Karpas-422 (cell line): ENCODE results near the gene YEATS4. TPM values are rescaled to one million over a fixed set of nuclear protein-coding genes. Genes with fewer than 3 reads are reported as not detected.

Source experiments
- DNase-seq: peaks from one replicate; pipeline ENCODE4 v3.0.0-alpha.2; 2015
- H2AFZ ChIP-seq: fragments of 200-600 bp; sonication (generic); 2 replicates; pipeline ENCODE4 v1.6.1; 2014; ENCODE audit warnings: antibody characterized with exemption, low read length, mixed read lengths
- H3K27ac ChIP-seq: fragments of 200-600 bp; sonication (generic); 2 replicates; pipeline ENCODE4 v1.5.1; 2014; ENCODE audit warnings: mild to moderate bottlenecking, low read length, moderate library complexity
- H3K27me3 ChIP-seq: fragments of 200-600 bp; sonication (generic); 2 replicates; pipeline ENCODE4 v1.6.1; 2014; ENCODE audit warnings: low read length, mixed read lengths
- H3K36me3 ChIP-seq: fragments of 200-600 bp; sonication (generic); 2 replicates; pipeline ENCODE4 v1.6.1; 2014; ENCODE audit warnings: low read length, mixed read lengths; ENCODE audit not compliant: insufficient read depth
- H3K4me1 ChIP-seq: fragments of 200-600 bp; sonication (generic); 2 replicates; pipeline ENCODE4 v1.6.1; 2014; ENCODE audit warnings: mild to moderate bottlenecking, low read length, mixed read lengths
- H3K4me2 ChIP-seq: fragments of 200-600 bp; sonication (generic); 2 replicates; pipeline ENCODE4 v1.6.1; 2014; ENCODE audit warnings: low read length, low read depth, mild to moderate bottlenecking; ENCODE audit not compliant: poor library complexity, severe bottlenecking
- H3K4me3 ChIP-seq: fragments of 200-600 bp; sonication (generic); 2 replicates; pipeline ENCODE4 v1.5.1; 2014; ENCODE audit warnings: mild to moderate bottlenecking, antibody characterized with exemption, low read length, mixed read lengths
- H3K79me2 ChIP-seq: fragments of 200-600 bp; sonication (generic); 2 replicates; pipeline ENCODE4 v1.6.1; 2014; ENCODE audit warnings: mild to moderate bottlenecking, low read length, mixed read lengths
- H3K9ac ChIP-seq: fragments of 200-600 bp; sonication (generic); 2 replicates; pipeline ENCODE4 v1.6.0; 2014; ENCODE audit warnings: low read length
- H3K9me2 ChIP-seq: fragments of 200-600 bp; sonication (generic), shearing (Covaris generic); replicated peaks from 2 replicates; pipeline ENCODE4 v1.6.0; 2014; ENCODE audit warnings: mild to moderate bottlenecking, low read length, moderate library complexity; ENCODE audit not compliant: insufficient read depth
- H3K9me3 ChIP-seq: fragments of 300-700, 200-600 bp; sonication (generic); 2 replicates; pipeline ENCODE4 v1.6.1; 2014; ENCODE audit warnings: low read length, mixed read lengths
- H4K20me1 ChIP-seq: fragments of 200-600 bp; sonication (generic); 2 replicates; pipeline ENCODE4 v1.6.1; 2014; ENCODE audit warnings: mild to moderate bottlenecking, antibody characterized with exemption, low read length, low read depth; ENCODE audit not compliant: insufficient read depth
- total RNA-seq: library from RNA; depleted of rRNA; stranded (reverse); fragments of >200 nt; shearing (Covaris generic); gene quantifications from 2 replicates; pipeline ENCODE4 v1.2.3, GENCODE V29; 2014; ENCODE audit warnings: low replicate concordance

YEATS4 gene
- total RNA-seq, 1 experiment from 2014 or later, result 70.6 TPM

GRCh38 chr12:69345742-69346141, 13.8 kb upstream of the YEATS4 start:
- H2AFZ ChIP-seq, result no peak overlapping the region
- H3K4me1 ChIP-seq, result no peaks in the 10 kb centered on the region; the same call in 1 of the 2 replicates
- H3K9ac ChIP-seq, result no peak overlapping the region
- no peaks in the 10 kb centered on the region for H3K9me3 ChIP-seq
- H3K36me3 ChIP-seq, result no peaks in the 10 kb centered on the region
- no peak for DNase-seq
- no peaks in the 10 kb centered on the region for H3K79me2 ChIP-seq
- no peaks in the 10 kb centered on the region for H3K27me3 ChIP-seq
- no peaks in the 10 kb centered on the region for H3K9me2 ChIP-seq
- no peak overlapping the region for H3K4me2 ChIP-seq
- no peak overlapping the region for H3K27ac ChIP-seq
- H3K4me3 ChIP-seq, result no peak overlapping the region
- H4K20me1 ChIP-seq, result no peaks in the 10 kb centered on the region

DNA sequence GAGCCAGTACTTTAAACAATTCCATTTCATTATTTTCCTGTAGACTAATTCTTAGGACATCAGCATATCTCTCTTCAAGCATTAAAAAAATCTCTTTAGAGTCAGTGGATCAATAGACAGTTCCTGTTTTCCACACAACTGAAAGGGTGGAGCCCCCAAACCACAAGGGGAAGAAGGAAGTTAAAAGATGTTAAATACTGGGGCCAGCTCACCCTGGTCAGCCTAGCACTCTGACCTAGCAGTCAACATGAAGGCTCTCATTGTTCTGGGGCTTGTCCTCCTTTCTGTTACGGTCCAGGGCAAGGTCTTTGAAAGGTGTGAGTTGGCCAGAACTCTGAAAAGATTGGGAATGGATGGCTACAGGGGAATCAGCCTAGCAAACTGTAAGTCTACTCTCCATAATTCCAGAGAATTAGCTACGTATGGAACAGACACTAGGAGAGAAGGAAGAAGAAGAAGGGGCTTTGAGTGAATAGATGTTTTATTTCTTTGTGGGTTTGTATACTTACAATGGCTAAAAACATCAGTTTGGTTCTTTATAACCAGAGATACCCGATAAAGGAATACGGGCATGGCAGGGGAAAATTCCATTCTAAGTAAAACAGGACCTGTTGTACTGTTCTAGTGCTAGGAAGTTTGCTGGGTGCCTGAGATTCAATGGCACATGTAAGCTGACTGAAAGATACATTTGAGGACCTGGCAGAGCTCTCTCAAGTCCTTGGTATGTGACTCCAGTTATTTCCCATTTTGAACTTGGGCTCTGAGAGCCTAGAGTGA, 11.2 kb upstream of the YEATS4 start, which contains the start of gene LYZ:
Gene LYZ, plus strand, starts transcription at position 220 of the 777 bp plus-strand sequence. Its CDS starts 28 bp downstream, at position 248.
- no peaks in the 10 kb centered on the region for H4K20me1 ChIP-seq
- no peaks in the 10 kb centered on the region for H3K27me3 ChIP-seq
- no peak for DNase-seq
- no peaks in the 10 kb centered on the region; the same call in 1 of the 2 replicates for H3K4me1 ChIP-seq
- H3K9me2 ChIP-seq, result no peaks in the 10 kb centered on the region
- no peaks in the 10 kb centered on the region for H3K79me2 ChIP-seq
- no peak within 1 kb of the TSS for H3K4me2 ChIP-seq
- H3K36me3 ChIP-seq, result no peaks in the 10 kb centered on the region
- H3K9ac ChIP-seq, result no peak within 1 kb of the TSS
- no peak within 1 kb of the TSS for H3K4me3 ChIP-seq
- no peak within 1 kb of the TSS for H2AFZ ChIP-seq
- no peaks in the 10 kb centered on the region for H3K9me3 ChIP-seq
- H3K27ac ChIP-seq, result no peak within 1 kb of the TSS

DNA sequence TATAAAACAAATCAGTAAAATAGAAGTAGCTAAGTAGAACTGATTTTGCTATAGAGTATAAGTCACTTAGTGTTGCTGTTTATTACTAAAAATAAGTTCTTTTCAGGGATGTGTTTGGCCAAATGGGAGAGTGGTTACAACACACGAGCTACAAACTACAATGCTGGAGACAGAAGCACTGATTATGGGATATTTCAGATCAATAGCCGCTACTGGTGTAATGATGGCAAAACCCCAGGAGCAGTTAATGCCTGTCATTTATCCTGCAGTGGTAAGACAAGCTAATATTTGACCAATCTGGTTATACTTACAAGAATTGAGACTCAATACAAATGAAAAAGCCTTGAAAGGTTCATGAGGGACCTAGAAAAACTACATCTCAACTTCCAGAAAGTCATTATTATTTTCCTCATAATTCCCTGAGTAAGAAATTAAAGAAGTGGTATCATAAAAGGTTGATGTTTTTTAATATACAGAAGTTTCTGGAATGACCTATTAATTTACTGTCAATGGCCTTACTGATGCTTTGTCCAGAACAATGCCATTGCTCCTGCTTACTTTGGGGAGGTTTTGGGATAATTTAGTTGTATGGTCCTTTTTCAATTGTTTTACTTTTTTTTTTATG, 9.4 kb upstream of the YEATS4 start:
- Histone ChIP-seq H3K36me3 (no peaks in the 10 kb centered on the region), H4K20me1 (no peaks in the 10 kb centered on the region), H3K4me1 (no peaks in the 10 kb centered on the region), H3K4me2 (no peak overlapping the region), H3K27me3 (no peaks in the 10 kb centered on the region), H3K4me3 (no peak overlapping the region), H3K27ac (no peak overlapping the region), H3K9ac (no peak overlapping the region), H3K9me3 (no peaks in the 10 kb centered on the region), H3K79me2 (no peaks in the 10 kb centered on the region), H2AFZ (no peak overlapping the region), H3K9me2 (no peaks in the 10 kb centered on the region)
- no peak for DNase-seq

- Histone ChIP-seq H3K4me1 (no peaks in the 10 kb centered on the region), H2AFZ (no peak overlapping the region), H3K4me3 (no peak overlapping the region), H3K9me3 (no peaks in the 10 kb centered on the region), H3K79me2 (no peaks in the 10 kb centered on the region), H3K9ac (no peak overlapping the region), H4K20me1 (no peaks in the 10 kb centered on the region), H3K9me2 (no peaks in the 10 kb centered on the region), H3K36me3 (no peaks in the 10 kb centered on the region), H3K4me2 (no peak overlapping the region), H3K27me3 (no peaks in the 10 kb centered on the region), H3K27ac (no peak overlapping the region)
- DNase-seq, result no peak
These were observed 8.8 kb upstream of the YEATS4 start for GRCh38 chr12:69350777-69351176.

DNA sequence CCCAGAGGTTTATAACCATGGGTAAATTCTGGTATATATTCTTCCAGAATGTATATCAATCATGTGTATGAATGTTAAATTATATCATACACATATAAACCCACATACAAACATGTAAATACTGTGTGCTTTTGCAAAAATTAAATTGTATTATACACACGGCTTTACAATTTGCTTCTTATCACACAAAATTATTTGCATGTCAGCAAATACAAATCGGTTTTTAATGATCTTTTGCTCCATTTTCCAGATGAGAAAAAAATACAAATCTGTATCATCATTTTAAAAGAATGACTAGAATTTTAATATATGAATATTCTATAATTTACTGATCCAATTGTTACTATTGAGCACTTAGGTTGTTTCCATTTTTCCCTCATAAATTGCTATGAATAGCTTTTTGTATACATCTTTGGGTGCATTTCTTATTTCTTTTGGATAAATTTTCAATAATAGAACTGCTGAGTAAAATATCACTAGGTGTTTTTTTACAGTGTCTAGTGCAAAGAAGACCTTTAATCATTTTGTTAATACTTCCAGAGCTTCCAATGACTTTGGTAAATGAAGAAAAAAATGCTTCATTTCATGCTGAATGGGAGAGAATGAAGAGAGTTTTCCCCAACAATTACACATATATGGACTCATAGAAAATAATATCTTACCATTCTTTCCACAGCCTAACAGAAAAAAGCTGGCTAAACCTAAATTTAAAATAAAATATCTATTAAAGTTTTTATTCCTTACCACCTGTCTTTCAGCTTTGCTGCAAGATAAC, 7.9 kb upstream of the YEATS4 start:
- no peaks in the 10 kb centered on the region for H3K27me3 ChIP-seq
- no peak overlapping the region for H3K4me2 ChIP-seq
- no peaks in the 10 kb centered on the region for H3K4me1 ChIP-seq
- H3K4me3 ChIP-seq, result no peak overlapping the region
- H3K9me2 ChIP-seq, result no peaks in the 10 kb centered on the region
- H3K9me3 ChIP-seq, result no peaks in the 10 kb centered on the region
- no peak for DNase-seq
- H2AFZ ChIP-seq, result no peak overlapping the region
- H4K20me1 ChIP-seq, result no peaks in the 10 kb centered on the region
- H3K27ac ChIP-seq, result no peak overlapping the region
- H3K9ac ChIP-seq, result no peak overlapping the region
- H3K36me3 ChIP-seq, result no peaks in the 10 kb centered on the region
- H3K79me2 ChIP-seq, result no peaks in the 10 kb centered on the region

DNA sequence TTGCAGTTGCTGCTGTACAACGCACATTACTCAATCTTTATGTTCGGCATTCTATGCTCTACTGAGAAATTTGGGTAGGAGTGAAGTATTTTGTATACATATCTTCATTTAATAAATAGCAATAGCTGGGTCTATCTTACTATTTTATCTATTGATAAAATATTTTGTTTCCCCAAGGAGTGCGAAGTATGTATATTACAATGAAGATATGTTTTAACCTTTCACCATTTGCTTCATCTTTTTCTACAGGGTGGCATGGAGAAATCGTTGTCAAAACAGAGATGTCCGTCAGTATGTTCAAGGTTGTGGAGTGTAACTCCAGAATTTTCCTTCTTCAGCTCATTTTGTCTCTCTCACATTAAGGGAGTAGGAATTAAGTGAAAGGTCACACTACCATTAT, 6.6 kb upstream of the YEATS4 start:
- Histone ChIP-seq H3K27ac (no peak overlapping the region), H3K4me2 (no peak overlapping the region), H3K36me3 (no peaks in the 10 kb centered on the region), H3K9ac (no peak overlapping the region), H3K9me3 (no peaks in the 10 kb centered on the region), H3K4me3 (no peak overlapping the region), H3K4me1 (peaks cover 4% of the 10 kb centered on the region), H2AFZ (no peak overlapping the region), H3K9me2 (no peaks in the 10 kb centered on the region), H3K79me2 (no peaks in the 10 kb centered on the region), H3K27me3 (no peaks in the 10 kb centered on the region), H4K20me1 (no peaks in the 10 kb centered on the region)
- DNase-seq, result no peak

DNA sequence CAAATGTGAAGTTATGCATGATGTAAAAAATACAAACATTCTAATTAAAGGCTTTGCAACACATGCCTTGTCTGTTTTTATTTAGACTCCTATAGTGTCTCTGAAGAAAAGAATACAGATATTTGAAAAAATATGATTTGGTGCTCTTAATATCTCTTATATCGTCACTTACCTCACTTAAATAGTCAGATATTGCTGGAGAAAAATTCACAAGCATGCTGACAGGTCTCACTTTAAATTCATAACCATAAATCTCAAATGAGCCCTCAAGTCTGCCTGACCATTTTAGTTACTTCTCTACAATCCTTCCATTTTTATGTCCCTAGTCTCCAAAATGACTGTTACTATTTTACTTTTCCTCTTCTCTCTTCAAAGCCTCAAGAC, 5.4 kb upstream of the YEATS4 start:
- Histone ChIP-seq H3K36me3 (no peaks in the 10 kb centered on the region), H3K27ac (no peak overlapping the region), H4K20me1 (no peaks in the 10 kb centered on the region), H3K9me2 (no peaks in the 10 kb centered on the region), H3K9ac (no peak overlapping the region), H2AFZ (no peak overlapping the region), H3K27me3 (no peaks in the 10 kb centered on the region), H3K4me1 (peaks cover 11% of the 10 kb centered on the region), H3K79me2 (no peaks in the 10 kb centered on the region), H3K4me3 (no peak overlapping the region), H3K4me2 (no peak overlapping the region), H3K9me3 (no peaks in the 10 kb centered on the region)
- DNase-seq, result no peak

DNA sequence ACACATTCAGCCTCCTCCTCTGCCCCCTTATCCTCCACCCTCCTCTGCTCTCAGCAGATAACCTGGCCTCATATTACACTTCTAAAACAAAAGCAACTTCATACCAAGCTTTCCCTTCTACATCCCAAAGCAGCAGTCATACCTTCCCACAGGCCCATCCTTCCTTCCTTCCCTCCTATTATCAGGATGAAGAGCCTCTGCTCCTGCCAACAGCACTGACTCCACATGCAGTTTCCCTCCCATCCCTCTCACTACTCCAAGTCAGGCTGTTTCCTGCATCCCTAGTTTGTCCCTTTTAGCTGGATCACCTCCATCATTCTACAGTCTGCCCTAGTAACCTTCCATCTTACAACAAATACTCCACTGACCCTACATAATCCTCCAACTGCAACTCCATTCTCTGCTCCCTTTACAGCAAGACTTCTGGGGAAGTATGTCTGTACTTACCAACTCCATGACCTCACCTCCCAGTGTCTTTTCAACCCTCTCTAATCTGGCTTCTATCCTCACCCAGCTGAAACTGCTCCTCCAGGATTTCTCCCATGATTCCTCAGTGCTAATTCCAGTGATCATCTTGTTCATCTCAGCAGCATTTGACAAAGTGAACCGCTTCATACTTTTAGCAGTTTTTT, 4.9 kb upstream of the YEATS4 start:
- Histone ChIP-seq H4K20me1 (no peaks in the 10 kb centered on the region), H2AFZ (no peak overlapping the region; the same call in 1 of the 2 replicates), H3K27me3 (no peaks in the 10 kb centered on the region), H3K79me2 (no peaks in the 10 kb centered on the region; the same call in 1 of the 2 replicates), H3K4me1 (peaks cover 14% of the 10 kb centered on the region), H3K27ac (no peak overlapping the region), H3K9me2 (no peaks in the 10 kb centered on the region), H3K36me3 (no peaks in the 10 kb centered on the region), H3K4me3 (no peak overlapping the region), H3K9me3 (no peaks in the 10 kb centered on the region), H3K4me2 (no peak overlapping the region), H3K9ac (no peak overlapping the region)
- DNase-seq, result no peak
